HG03575 (cell line): ENCODE measurements around the gene FAM184B.
"Not testable (repeated sequence)": the region's sequence is repeated elsewhere in the genome, so short reads cannot be mapped to it uniquely, and the experiment has no call there.

Source experiments
- ATAC-seq: cut with Tn5 transposase; IDR thresholded peaks from one replicate; pipeline ENCODE4 v1.9.1; 2021; ENCODE audit not compliant: unreplicated experiment, insufficient number of reproducible peaks, low FRiP score; ENCODE audit errors: extremely low read depth

Gene FAM184B

DNA sequence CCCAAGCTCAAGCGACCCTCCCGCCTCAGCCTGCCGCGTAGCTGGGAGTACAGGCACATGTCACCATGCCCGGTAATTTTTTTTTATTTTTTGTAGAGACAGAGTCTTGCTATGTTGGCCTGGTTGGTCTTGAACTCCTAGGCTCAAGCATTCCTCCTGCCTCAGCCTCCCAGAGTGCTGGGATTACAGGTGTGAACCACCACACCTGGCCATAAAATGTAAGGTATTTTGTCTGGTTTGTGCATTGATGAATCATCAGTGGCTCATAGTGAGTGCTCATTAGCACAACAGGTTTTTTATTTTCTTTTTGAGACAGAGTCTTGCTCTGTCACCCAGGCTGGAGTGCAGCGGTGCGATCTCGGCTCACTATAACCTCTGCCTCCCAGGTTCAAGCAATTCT lies 122.2 kb downstream of the FAM184B start:
- not testable (repeated sequence) for ATAC-seq

GRCh38 chr4:17657849-17658248 lies 123.6 kb downstream of the FAM184B start:
- ATAC-seq: no peak

DNA sequence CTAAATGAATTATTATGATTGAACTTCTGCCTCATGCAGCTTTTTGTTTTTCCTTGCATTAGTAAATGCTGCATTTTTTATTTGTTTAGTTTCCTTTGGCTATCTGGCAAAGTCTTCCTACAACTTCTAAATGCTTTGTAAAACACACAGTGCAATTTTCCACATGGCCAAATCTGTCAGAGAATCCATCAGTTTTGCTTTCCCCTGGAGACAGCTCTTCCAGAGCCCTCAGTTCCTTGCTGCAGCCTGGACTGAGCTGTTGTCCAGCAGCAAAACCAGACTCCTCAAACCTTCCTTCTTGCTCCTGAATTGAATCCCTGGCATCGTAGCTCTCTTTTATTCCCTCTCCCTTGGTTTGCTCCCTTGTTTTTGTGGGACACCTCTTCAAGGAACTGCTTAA lies 124.3 kb downstream of the FAM184B start:
- ATAC-seq: no peak

GRCh38 chr4:17654701-17655100 lies 126.7 kb downstream of the FAM184B start:
- ATAC-seq: no peak

DNA sequence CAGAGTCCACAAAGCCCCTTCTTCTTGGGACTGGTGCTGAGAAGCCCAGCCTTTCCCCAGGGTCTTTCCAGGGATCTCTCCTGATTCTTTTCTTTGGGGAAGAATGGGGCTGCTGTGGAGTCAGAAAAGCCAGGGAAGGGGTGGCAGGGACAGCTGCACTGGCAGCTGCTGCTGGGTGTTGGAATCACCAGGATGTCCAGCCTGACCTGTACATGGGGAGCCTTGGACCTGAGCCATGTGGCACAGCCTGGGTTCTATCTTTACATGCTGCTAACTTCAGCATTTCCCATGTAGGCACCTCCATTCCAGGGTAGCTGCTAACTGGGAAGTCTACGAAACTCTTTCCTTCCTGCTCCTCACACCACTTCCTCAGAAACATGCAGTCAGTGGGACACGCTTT lies 131.0 kb downstream of the FAM184B start:
- no peak for ATAC-seq

DNA sequence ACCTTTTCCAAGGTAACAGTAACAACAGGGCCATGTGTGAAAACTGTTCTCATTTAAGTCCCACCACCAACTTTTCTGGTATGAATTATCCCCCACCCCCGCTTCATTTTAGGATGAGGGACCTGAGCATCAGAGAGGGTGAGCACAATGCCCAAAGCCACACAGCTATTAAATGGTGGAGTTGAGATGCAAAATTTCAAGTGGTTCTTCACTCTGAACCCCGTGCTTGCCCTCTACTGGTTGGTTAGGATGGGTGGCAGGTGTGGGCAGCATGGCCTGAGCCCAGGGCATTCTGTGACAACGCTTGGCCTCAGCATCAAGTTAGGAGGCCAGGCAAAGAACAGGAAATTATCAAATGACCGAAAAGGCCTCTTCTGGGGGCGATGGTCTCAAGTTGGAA lies 133.5 kb downstream of the FAM184B start:
- no peak for ATAC-seq

DNA sequence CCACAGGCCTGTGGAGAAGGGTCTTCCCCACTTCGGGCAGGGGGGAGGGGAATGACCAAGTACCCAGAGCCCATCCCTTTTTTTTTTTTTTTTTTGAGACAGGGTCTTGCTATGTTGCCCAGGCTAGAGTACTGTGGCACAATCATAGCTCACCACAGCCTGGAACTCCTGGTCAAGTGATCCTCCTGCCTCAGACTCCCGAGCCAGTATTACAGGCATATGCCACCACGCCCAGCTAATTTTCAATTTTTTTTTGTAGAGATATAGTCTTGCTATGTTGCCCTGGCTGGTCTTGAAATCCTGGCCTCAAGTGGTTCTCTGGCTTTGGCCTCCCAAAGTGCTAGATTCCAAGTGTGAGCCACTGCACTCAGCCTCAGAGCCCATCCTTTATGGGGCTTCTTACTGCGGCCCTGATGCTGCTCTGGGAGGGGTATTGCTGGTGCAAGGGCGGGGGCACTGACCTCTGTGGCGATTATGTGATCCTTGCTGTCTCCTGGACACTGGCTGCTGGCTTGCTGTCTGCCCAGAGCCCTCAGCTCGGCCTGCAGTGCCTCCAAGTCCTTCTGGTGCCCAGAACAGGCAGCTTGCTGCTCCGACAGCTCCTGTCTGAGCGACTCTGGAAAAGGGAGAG lies 134.1 kb downstream of the FAM184B start:
- ATAC-seq: no peak

DNA sequence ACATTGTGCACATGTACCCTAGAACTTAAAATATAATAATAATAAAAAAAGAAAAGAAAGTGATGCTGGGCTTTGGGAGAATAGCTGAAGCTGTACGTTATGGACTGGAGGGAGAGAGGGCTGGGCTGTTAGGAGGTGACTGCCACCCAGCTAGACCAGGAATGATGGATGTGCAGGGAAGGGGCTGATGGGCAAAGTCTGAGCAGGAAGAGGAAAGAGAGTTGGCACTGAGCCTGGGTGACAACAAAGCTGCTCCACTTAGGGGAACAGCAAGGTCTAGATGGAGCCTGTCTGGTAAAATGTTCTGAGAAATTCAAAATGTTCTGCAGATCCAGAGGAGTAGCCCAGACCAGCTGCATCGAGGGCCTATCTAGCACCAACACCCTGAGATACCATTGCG lies 134.7 kb downstream of the FAM184B start:
- no peak for ATAC-seq

GRCh38 chr4:17642398-17642783 lies 139.0 kb downstream of the FAM184B start:
- ATAC-seq: no peak

DNA sequence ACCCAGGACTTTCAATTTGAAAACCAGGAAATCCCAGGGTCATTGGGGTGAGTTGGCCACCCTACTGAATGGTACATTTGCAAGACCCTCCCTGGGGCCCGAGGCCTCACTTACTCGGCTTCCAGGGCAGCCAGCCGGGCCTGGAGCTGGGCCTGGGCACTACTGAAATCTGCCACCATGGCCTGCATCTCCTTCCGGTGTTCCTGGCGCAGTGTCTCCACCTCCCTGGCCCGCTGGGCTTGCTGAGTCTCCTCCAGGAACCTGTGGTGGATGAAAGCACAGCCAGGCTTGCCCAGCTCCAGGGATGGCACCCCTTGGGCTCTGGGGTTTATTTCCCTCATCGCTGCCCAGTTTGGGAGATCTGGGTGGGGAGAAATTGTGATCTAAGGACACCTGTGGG lies 142.3 kb downstream of the FAM184B start:
- ATAC-seq: no peak

DNA sequence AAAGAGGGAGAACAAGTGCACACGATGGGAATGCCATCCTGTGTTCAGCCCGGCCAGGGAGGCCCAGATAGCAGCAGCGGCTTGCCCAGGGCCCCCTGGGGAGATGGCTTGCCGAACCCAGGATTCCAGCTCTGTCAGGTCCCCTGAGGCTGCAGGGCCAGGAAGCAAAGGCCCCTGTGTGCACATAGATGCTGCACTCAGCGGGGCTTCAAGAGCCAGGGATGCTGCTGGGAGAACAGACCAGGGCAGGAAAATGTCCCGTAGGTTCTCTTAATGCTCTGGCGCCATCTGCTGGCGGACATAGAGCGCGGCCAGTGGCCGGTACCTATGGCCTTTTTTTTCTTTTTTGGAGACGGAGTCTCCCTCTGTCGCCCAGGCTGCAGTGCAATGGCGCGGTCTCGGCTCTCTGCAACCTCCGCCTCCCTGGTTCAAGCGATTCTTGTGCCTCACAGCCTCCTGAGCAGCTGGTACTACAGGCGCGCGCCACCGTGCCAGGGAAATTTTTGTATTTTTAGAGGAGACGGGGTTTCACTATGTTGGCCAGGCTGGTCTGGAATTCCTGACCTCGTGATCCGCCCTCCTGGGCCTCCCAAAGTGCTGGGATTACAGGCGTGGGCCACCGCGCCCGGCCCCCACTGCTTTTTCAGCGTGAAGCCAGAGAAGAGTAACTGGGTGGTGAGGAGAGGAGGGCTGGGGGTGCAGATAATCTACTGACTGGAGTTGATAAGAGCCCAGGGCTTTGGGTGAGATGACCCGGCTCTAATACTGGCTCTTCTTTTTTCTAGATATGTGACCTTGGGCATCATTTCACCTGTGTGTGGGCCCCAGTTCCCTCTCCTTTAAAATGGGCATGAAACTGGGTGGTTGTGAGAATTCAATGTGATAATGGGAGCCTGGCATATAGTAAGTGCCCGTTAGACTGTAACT lies 144.5 kb downstream of the FAM184B start:
- peak; percentile 70 for ATAC-seq

DNA sequence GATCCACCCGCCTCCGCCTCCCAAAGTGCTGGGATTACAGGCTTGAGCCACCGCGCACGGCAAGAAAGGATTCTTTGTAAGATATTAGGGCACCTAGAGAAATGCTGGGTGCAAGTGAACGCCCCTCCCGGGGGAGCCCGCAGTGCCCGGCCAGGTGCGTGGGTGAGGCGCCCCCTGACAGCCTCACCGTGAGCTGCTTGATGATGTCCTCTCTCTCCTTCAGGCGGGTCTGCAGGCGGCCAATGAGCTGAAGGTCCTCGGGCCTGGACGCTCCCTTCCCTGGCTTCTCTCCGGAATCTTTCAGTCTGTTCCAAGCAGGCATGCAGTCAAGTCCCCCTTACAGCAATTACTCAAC lies 145.1 kb downstream of the FAM184B start:
- ATAC-seq: no peak

- ATAC-seq: no peak
Observed at GRCh38 chr4:17635056-17635455, 146.4 kb downstream of the FAM184B start.

GRCh38 chr4:17633600-17633999 lies 147.8 kb downstream of the FAM184B start:
- no peak for ATAC-seq

- ATAC-seq: no peak
Observed at GRCh38 chr4:17630228-17630627, 151.2 kb downstream of the FAM184B start.

- ATAC-seq: no peak
Observed at GRCh38 chr4:17624821-17625220, 156.6 kb downstream of the FAM184B start.

DNA sequence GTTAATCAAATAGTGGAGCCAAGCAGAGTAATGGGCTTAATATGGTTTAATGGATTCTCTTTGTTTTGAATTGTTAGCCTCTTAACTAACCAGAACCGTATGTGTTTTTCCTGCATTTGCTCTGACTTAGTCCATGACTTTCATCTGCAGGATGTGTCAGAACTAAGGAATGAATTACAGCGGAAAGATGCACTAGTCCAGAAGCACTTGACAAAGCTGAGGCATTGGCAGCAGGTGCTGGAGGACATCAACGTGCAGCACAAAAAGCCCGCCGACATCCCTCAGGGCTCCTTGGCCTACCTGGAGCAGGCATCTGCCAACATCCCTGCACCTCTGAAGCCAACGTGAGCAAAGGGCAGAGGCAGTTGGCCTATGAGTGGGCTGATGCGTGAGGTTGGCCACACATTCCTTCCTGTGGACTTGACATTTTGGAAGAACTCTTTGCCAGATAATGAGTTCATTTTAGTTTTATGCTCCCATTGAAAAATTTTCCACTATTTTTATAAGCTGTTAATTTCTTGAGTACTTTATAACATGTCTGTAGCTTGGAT lies 157.9 kb downstream of the FAM184B start:
- ATAC-seq: no peak

- no peak for ATAC-seq
Observed at GRCh38 chr4:17619416-17620105, 161.9 kb downstream of the FAM184B start.

DNA sequence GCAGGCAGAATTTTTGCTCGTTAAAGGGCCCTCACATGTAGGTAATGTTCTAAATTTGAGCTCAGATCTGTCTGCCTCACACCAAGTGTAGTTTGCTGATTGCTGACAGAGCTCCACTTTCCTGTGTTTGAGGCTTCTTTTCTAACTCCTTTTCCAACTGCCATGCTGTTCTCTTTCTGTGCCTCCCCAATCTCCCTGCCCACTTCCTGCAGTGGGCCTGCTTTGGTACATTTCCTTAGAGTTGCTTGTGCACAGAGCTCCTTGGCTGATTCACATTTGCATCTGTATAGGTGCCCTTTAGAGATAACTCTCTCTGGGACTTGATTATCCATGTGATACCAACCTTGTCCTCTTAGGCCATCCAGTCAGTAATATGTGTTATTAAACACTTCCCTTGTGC lies 162.5 kb downstream of the FAM184B start:
- no peak for ATAC-seq

DNA sequence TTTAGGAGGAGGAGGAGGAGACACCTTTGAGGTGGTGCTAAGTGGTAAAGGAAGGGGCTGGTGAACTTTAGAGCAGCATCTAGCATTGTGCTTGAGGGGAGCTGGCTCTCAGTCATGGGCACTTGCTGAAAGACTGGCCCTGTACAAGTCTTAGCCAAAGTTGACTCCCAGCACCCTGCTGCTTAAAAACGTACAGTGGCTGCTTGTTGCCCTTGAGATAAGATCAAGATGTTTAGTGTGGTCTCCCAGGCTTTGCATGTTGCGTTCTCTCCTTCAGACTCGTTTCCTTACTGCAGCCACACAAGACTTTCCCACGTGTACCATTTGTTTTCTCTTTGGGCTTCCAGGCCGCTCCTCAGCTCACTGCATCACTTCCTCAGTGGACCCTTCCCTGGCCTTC lies 165.1 kb downstream of the FAM184B start:
- no peak for ATAC-seq
